ENCODE data around the gene PCBP3.

DNA sequence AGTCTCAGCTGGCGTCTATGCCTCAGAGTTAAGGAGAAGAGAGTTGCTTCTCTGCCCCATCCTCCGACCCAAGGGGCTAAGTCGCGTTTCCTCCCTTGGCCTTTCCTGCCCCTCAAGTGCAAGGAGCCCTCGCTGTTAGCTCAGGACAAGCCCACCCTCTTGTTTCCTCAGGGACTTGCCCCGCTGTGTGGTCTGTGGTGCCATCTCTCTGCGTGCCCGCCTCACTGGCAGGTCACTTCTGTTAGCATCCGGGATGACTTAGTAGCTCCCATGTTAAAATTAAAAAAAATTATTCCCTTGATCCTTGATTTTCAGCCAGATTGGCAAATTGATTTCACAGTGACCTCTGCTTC is 96.5 kb downstream of the PCBP3 start:
- TF ChIP-seq CTCF (IDR thresholded peaks at IDR 0.05) (no peak), POLR2A (IDR thresholded peaks at IDR 0.05) (no peak)

Data from right lobe of liver (tissue), 4 donors.